ENCODE results near the gene CD9.

DNA sequence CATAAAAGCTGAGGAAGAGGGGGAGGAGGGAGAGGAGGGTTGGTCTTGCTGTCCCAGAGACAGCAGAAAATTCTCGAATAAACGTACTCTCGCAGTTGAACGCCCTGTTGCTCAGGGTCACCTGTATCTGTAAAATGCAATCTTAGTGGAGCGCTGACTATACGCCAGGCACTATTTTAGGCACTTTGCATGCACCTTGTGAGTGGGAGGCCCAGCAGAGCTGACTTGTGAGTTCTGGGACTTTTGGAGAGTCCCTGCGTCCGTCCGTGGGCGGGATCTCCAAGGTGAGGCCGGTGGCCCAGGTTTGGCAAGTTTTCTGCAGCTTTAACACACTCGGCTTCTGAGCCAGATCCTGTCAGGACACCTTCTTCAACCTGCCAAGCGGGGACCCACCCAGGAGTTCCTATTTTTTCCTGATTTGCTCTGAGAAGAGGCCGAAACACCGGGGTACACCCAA lies 77.8 kb downstream of the CD9 start:
- TF ChIP-seq, protein P1, sequence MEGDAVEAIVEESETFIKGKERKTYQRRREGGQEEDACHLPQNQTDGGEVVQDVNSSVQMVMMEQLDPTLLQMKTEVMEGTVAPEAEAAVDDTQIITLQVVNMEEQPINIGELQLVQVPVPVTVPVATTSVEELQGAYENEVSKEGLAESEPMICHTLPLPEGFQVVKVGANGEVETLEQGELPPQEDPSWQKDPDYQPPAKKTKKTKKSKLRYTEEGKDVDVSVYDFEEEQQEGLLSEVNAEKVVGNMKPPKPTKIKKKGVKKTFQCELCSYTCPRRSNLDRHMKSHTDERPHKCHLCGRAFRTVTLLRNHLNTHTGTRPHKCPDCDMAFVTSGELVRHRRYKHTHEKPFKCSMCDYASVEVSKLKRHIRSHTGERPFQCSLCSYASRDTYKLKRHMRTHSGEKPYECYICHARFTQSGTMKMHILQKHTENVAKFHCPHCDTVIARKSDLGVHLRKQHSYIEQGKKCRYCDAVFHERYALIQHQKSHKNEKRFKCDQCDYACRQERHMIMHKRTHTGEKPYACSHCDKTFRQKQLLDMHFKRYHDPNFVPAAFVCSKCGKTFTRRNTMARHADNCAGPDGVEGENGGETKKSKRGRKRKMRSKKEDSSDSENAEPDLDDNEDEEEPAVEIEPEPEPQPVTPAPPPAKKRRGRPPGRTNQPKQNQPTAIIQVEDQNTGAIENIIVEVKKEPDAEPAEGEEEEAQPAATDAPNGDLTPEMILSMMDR (IDR thresholded peaks at IDR 0.05): no peak
- peak in 2 of 3 donors; percentile 74 to 87 for TF ChIP-seq POLR2A (IDR thresholded peaks at IDR 0.05)
